SHP77 treated with DMSO at 0.1 percent for 48 hours (cell line): ENCODE data around the gene SEC63.

Source experiments
- DNase-seq: peaks from one replicate; lab custom pipeline; 2025; lab: John Stamatoyannopoulos, UW

The SEC63 gene

DNA sequence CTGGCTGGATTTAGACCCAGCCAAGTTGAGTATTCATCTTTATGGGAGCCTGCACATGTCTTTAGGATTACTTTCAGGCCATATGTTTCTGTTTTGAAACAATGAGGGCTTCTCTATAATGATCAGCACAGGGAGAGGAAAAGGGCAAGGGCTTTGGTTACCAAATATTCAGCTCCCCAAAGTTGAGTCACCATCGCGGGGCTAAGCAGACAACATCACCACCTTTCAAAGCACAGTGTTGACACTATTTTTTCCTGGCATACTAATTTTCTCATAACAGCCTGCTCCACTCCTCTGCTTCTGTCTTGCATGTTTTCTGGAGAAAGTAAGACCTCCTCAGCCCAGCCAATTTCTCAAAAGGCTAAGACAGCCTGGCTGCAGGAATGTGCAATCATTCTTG lies 138.8 kb downstream of the SEC63 start:
- no peak for DNase-seq

- no peak for DNase-seq
Observed at GRCh38 chr6:107818272-107818671, 139.7 kb downstream of the SEC63 start.

DNA sequence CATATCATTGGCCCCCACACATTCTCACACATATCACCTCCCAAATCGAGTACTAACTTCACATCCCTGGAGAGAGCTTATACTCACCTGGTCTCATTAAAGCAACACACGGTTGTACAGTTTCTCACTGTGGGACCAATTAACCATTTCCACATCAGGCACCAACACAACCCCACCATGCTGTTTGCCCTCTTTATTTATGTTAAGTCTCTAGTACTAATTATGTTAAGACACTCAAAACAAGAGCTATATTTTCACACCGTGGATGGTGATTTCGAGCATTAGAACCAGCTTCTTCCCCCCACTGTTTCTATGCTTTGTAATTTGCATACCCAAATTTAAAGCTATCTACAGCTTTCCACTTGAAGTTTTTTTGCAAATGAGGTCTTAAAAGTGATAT lies 140.2 kb downstream of the SEC63 start:
- no peak for DNase-seq
